NCI-H2227 treated with DMSO at 0.1 percent for 48 hours (cell line): ENCODE measurements around the gene CNTN3.

Experiments
- DNase-seq: peaks from one replicate; lab custom pipeline; 2025; lab: John Stamatoyannopoulos, UW

CNTN3 gene

DNA sequence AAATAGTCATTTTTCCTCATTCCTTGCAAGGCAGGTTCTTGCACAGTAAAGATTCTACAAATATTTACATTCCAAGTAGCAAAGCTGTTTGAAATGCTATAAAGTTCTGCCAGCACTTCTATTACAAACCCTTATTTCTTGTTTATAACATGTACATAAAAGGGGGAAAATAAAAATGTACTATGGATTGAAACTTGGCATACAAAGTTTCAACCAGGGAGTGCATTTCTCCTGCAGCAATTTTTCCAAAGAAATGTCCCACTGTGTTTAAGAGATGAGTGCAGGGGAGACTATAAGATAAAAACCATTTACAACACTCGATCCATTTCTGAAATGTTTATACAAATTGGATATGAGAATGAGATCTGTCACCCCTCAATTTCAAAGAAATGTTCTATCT is 3.3 kb downstream of the CNTN3 start:
- no peak for DNase-seq

DNA sequence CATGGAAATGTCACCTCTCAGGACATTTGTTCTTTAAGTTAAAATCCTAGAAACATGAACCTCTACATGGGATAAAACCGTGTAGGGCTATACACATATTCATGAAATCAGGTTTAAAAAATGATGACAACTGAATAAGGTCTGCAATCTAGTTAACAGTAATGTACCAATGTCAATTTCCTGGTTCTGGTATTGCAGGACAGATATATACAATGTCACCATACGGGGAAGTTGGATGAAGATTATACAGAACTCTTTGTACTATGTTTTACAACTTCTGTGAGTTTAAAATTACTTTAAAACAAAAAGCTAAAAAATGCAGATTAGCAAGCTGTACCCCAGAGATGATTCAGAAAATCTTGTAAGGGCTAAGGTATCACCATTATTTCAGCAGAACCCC is 6.7 kb downstream of the CNTN3 start:
- no peak for DNase-seq

DNA sequence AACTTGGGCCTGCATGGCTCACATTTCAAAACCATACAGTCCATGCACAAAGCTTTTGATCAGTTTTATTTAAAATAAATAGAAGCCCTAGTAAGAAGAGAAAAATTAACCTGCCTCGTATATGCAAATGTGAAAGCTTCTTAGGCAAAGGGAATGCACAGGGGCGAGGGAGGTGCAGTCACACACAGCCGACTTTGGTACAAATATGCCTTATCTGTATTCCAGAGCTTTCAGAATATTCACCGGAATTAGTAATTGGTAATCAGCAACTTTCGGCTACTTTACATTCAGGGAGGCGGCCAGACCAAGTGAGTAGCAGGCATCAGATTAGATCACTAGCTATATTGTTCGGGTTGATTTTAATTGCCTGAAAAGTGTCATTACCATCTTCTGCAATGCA is 7.5 kb downstream of the CNTN3 start:
- DNase-seq: no peak

DNA sequence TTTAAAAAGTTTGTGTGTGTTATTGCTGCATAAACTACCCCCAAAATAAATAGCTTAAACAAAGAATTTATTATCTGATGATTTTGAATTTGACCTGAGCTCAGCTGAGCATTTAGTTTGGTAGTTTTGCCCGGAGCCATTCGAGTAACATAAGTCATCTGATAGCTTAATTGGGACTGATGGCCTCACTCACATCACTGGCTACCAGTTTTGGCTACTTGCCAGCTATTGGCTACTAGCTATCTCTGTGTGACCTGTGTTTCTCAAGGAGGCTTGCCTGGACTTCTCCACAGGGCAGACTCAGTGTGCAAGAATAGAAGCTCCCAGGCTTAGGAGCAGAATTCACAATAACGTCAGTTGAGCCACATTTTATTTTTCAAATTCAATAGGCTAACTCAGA is 9.0 kb downstream of the CNTN3 start:
- DNase-seq: no peak

DNA sequence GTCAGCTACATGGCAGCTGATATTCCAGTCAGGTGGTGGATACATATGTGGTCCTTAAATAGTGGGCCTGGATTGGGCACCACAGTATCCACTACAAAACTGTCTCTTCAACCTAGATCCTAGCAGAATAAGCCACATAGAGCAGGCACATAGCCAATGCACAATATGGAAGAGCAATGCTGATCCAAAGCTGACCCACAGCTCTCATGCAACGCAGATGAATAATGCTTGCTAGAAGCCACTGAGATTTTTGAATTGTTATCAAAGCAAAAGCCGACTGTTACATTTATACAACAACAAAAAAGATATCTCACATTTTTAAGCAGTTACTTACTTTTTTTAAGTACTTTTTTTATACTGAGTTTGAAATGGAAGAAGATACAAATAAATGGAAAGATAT is 11.2 kb downstream of the CNTN3 start:
- DNase-seq: no peak

DNA sequence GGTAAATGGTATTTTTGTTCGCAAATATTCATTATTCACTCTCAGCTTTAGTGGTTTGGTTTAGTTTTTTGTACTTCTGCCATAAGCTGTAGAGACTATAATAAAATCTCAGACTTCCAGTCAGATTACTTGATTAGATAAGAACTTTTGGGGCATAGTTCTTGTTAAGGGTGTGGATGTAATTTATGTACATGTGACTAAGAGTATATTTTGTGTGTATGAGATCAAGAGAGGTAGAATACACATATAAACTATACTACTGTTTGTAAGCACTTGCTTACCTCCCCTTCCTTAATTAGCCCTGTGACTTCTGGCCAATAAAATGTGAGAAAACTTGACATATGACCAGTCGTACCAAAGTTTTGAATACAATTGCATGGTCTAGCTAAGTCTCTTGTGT is 12.0 kb downstream of the CNTN3 start:
- no peak for DNase-seq

DNA sequence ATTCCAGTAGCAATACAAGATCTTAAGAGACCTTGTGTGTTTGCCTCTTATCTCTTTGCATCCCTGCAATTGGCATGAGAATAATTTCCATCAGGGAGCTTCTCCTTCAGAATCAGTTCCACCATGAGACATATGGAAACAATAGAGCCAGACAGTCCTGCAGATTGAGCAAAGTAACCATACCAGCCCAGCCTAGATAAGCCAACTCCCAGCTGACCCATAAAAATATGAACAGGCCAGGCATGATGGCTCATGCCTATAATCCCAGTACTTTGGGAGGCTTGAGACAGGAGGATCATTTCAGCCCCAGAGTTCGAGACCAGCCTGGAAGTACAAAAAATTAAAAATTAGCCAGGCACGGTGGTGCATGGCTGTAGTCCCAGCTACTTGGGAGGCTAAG is 12.7 kb downstream of the CNTN3 start:
- no peak for DNase-seq

DNA sequence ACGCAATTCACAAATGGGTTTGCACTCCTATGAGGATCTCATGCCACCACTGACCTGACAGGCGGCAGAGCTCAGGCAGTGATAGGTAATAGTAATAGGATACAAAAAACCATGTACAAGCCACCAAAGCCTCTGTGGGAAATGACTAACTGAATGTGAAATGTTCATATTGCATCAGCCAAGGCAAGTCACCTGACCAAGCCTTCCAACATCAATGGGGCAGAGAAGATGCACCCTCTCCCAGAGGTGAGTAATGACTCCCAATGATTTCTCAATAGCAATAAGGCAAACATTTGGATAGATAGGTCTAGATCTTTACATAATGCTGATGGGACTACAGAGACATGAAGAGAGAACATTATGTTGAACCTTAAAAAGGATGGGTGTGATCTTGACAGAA is 14.9 kb downstream of the CNTN3 start:
- DNase-seq: no peak

DNA sequence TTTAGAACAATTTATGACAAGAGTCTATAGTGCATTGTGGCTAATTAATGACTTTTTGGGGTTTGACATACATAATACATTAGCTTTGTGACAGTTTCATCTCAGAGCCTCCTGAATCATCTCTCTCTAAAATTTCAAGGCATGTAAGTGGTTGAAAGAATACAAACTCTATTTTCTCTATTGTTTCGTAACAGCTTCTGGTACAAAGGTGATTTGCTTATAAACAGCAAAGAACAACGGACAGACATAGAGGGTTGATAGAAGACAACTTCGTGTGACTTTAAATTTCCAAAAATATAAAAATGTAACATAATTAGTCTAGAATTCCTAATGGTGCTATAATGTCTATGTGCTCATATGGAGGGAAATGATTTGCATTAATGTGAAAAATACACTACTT is 21.3 kb downstream of the CNTN3 start:
- DNase-seq: no peak

DNA sequence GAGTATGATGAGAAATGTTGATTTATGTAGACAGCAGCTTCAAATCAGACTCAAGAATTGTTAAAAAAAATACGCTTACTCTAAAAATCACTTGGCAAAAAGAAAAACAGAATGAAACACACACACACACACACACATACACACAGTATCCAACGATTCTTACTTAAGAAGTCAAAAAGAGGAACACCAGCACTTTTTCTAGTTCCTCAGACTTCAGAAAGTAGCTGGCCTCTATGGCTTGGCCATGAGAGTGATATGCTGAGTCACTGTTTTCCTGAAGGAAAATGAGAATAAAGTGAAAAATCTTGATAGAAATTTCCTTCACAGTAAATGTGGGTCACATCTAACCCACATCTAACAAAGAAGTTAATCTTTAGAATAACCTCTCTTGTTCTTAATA is 22.1 kb downstream of the CNTN3 start:
- DNase-seq: no peak

DNA sequence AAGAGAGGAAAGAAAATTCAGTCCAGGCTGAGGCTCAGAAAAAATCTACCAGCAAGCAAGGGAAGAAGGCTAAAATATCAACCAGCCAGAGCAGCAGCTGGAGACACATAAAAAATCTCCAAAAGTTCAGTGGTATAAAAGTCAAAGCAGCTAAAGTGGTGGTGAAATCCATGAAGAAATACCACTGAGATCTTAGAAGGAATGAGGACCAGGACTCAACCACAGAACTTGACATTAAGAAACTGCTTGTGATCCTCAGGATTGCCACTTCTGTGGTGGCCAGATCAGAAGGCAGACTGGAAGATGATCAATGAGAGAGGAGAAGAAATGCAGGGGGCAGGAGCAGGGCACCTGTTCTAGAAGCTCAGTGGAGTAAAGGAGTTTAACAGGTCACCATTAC is 22.5 kb downstream of the CNTN3 start:
- no peak for DNase-seq

DNA sequence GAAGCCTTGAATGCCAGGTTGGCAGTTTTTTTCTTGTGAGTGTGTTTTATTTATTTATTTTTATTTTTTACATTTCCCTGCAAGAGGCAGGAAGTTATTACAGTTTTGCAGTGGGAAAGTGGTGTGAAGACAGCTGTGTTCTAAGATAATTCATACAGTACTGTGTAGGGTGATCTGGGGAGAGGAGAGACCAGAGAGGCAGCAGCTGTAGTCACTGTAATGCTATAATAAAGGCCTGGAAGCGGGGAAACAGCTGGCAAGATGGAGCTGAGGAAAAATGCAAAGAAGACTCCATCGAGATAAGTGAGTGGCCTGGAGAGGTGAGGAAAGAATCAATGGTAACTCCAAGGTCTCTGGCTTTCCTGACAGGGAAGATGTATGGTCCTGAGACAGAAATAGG is 23.1 kb downstream of the CNTN3 start:
- DNase-seq: no peak

DNA sequence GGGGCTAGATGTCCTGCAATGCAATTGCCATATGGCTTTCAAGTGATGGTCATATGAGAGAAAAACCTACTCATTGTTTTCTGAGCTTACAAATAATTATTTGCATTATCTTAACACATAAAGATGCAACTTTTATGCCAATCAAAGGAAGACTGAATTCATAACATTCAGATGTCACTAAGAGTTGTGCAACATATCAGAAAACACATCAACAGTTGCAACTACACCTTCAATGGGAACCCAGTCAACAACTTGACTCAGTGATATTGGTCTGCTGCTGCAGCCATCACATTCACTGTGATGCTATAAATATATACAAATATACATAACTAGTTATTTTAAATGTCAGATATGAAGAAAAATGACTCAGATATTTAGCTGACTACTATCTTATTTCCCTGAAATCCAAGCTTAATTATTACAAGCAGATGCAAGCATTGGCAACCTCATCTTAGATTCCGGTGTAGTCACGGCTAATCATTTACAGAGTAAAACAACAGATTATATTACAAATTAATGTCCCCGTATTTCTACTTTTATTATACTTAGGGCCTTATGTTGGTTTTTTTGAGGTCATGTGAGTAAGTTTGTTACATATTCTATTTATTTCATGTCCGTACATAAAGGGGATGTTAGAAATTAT is 23.7 kb downstream of the CNTN3 start:
- DNase-seq: no peak

DNA sequence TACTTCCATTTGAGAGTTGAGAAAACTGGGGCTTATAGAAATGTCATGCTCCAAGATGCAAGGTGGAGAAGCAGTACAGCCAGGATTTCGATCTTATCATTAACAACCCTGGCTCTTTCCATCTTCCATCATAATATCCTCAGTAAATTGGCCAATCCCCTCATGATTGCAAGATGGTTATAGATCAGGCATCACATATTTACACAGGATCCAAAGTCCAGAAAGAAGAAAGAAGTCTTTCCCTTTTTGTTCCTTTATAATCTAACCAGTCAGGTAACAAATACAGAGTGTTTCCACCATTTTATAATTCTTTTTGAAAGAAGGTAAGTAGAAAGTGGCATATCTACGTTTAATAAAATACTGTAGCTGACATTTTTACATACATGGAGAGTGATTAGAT is 29.7 kb downstream of the CNTN3 start:
- no peak for DNase-seq

DNA sequence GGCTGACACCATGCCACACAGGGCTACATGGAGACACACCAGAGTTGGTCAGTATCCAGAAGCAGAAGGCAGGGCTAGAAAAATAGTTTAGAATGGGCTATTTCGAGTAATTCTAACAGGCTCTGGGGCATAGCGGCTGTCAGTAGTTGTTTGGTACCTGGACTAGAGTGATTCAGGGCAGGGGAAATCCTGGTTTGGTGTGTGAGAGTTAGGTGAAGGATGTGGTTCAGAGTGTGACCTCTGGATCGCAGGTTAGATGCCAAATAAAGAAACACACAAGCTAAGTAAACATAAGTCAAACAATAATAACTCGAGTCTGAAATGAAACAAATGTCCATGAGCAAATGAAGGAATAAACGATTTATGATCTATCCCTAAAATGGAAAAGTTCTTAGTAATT is 31.5 kb downstream of the CNTN3 start:
- DNase-seq: no peak

DNA sequence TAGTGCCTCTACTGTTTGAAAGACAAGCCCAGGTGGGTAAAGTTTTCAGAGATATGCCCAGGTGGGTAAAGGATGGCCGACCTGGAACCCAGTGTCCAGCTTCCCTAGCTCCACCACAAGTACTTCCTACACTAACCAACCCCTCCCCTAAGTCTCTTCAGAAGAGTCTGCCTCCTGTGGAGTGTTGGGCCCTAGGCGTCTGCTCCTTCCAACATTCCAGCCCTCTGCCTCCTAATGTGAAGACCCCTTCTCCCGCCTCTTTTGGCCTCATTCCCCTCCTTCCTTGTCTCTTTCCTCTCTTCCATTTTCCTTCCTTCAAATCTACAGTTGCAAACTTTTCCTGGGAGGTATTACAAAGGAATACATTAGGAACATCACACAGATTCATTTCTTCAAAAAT is 38.6 kb downstream of the CNTN3 start:
- no peak for DNase-seq

DNA sequence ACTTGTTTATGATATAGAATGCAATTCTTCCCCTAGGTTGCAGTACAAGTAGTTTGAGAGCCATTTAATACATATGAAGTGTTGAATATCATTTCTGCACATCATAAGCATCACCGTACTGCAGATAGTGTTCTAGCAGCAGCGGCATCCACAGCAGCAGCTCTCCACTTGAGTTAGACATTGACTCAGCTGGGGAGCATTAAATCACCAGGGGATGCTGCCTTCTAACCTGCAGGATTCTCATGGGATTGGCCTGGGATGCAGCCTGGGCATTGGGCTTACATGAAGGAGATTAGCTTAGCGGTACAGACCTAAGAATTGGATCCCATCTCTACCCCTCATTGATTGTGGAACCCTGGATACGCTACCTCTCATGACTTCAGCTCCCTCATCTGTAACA is 43.3 kb downstream of the CNTN3 start:
- no peak for DNase-seq
